ENCODE results near the gene PIGL.
A peak's percentile ranks its signal among the peaks of the same experiment; 100 is the strongest.
"Not testable (repeated sequence)": the region's sequence is repeated elsewhere in the genome, so short reads cannot be mapped to it uniquely, and the experiment has no call there.

The PIGL gene

GRCh38 chr17:16217002-16217635 lies at the start of gene PIGL:
TSS of gene PIGL (plus strand) at chr17:16217210. CDS start at chr17:16217227, 17 bp downstream.
- DNase-seq = peak; percentile 72

- no peak for DNase-seq
Measured at GRCh38 chr17:16171613-16172012, 45.4 kb upstream of the PIGL start.

GRCh38 chr17:16178836-16179235 lies 38.2 kb upstream of the PIGL start:
- DNase-seq = no peak

DNA sequence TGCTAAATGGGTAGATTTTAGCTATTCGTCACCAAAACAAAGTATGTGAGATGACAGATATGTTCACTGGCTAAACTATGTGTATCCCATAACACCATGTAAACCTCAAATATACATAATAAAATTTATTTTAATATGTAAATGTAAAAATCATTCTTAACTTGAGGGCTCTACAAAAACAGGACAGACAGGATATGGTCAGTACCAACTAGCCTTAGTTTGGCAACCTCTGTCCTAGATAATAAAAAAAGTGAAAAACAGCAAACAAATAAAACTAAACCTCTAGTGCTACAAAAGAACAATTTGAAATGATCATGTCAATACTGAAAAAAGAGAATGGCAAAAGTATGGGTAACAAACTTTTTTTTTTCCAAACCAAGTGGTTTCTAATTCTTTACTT lies 35.4 kb upstream of the PIGL start:
- DNase-seq = no peak

GRCh38 chr17:16187642-16188041 lies 29.4 kb upstream of the PIGL start:
- DNase-seq = no peak

GRCh38 chr17:16189791-16190348 lies 27.1 kb upstream of the PIGL start:
- no peak for DNase-seq

DNA sequence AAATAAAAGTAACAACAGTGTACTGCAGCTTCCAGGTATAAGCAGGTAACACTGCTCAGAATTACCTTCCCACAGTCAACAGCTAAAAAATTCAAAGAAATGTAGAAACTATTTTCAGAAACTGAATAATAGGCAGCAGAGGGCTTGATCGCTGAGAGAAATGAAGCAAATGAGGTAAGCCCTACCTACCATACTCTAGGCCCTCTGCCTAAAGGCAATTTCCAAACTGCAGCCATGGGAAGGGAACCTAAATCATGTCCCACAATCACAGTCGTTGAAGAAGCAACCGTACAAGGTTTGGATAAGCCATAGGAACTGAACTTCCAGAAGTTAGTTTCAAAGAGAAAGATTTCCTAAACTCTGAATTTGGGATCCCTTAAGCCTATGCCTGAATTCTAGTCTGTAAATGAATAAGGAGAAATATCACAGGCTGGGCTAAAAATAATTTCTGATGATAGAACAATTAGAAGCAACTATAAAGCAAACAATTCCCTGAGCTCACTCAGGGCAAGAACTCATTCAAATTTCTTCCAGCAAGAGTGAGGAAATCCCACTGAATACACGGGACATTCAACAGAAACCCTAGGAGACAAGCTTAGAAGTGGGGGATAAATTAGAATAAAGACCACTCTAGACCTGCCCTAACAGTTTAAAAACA lies 26.2 kb upstream of the PIGL start:
- no peak for DNase-seq

- no peak for DNase-seq
Measured at GRCh38 chr17:16191604-16192003, 25.4 kb upstream of the PIGL start.

DNA sequence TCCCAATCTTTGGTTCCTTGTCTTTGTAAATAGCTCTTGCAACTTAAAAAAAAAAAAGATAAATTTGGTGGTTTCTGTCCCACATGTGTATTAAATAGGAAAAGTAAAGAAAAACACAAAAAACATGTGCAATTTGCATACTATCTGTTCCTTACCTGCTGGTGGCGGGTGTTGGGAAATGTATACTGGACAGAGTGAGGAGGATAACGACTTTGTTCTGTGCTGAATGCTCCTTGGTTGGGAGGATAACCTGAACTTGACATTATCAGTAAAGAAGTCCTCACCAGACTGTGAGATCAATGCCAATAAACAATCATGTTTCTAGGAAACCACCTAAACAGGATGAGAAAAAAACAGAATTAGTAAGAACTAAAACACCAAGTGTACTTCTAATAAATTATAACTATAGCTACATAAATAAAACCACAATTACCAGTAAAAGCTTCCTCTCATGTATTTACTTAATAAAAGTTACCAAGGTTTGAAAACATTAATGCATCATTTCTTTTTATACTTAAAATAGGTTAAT lies 22.6 kb upstream of the PIGL start:
- DNase-seq = not testable (repeated sequence)

DNA sequence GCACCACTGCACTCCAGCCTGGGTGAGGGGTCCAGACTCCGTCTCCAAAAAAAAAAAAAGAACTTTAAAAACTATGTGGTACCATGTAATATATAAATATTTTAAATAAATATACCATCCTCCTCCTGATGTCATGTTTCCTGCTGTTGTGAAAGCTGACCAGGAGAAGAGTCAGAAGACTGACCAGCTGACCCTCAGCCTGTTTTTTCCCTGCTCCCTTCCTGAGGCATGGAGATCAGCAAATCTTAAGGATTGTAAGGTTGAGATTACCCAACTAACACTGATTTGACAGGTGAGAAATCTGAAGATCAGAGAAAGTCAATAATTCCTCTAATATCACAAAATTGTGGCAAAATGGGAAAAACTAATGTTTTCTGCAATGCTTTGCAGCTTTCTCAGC lies 19.7 kb upstream of the PIGL start:
- DNase-seq = no peak

DNA sequence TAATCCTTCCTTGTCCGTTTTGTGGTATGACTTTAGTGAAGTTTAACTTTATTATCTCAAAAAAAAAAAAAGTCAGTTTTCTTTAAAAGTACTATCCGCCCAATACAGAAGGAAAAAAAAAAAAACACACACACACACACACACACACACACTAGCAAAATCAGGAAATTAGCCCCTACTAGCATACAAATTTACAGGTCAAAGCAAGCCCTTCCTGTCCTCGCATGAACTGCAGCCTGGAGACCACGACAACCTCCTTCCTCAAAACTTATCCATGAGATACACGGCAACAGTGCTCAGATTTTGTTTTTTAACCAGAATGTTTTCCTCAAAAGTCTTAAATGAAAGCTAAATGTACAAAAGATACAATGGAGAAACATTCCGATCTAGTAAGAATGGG lies 17.9 kb upstream of the PIGL start:
- DNase-seq = no peak

DNA sequence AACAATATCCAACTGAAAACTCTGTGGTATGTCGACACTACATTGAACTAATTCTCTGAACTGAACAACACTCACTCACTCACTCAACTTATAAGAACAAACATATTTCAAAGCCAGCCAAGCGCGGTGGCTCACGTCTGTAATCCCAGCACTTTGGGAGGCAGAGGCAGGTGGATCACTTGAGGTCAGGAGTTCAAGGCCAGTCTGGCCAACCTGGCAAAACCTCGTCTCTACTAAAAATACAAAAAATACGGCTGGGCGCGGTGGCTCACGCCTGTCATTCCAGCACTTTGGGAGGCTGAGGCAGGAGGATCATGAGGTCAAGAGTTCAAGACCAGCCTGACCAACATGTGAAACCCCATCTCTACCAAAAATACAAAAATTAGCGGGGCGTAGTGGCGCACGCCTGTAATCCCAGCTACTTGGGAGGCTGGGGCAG lies 15.3 kb upstream of the PIGL start:
- DNase-seq = not testable (repeated sequence)

GRCh38 chr17:16202554-16203500 lies 14.2 kb upstream of the PIGL start:
- not testable (repeated sequence) for DNase-seq

- DNase-seq = not testable (repeated sequence)
Measured at GRCh38 chr17:16204763-16205162, 12.2 kb upstream of the PIGL start.

- no peak for DNase-seq
Measured at GRCh38 chr17:16211590-16211989, 5.4 kb upstream of the PIGL start.

- DNase-seq = no peak
Measured at GRCh38 chr17:16212793-16213192, 4.2 kb upstream of the PIGL start.

DNA sequence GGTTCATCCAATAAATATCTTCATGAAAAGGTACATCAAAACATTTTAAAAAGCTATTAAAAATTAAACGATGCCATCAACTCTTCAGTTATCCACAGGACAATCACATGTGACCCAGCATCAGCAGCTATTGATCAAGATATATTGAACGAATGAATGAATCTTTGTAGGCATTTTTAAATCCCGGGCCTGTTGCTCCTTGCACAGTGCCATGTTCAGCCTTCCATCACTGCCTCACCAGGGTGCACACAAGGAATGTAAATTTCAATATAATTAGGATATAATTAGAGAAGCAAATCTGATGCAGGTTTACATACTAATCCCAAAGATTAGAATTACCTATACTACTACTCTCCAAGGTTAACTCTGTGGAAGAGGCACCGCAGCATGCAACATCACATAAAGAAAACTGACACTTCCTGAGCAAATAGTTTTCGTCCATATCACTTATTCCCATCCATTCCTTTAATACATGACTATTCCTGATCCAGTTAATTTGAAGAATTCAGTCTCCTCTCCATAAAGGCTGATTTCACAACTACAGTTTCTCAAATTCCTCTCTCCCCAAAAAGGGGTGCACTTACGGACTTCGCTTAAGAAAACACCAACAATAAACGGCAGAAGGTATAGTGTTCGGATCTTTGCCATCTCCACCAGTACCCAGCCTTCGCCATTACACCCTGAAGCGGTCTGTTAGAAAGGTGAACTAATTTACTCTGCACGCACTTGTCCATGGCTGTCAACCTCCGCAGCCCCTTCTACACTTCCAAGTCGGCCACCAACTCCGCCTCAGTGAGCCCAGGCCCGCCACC lies 2.6 kb upstream of the PIGL start:
- DNase-seq = no peak

DNA sequence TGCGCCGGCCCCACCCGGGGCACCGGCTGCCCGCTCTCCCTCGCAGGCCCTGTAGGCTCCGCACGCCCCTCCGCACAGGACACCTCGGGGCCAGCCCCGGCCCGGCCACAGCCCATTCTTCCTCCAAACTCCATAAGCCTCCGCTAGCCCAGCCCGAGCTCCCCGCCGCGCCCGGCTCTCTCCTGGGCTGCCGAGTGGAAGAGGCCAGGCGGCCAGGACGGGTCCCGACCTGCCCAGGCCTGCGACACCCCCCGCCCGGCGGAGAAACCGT lies 2.1 kb upstream of the PIGL start:
- peak; percentile 65 for DNase-seq

DNA sequence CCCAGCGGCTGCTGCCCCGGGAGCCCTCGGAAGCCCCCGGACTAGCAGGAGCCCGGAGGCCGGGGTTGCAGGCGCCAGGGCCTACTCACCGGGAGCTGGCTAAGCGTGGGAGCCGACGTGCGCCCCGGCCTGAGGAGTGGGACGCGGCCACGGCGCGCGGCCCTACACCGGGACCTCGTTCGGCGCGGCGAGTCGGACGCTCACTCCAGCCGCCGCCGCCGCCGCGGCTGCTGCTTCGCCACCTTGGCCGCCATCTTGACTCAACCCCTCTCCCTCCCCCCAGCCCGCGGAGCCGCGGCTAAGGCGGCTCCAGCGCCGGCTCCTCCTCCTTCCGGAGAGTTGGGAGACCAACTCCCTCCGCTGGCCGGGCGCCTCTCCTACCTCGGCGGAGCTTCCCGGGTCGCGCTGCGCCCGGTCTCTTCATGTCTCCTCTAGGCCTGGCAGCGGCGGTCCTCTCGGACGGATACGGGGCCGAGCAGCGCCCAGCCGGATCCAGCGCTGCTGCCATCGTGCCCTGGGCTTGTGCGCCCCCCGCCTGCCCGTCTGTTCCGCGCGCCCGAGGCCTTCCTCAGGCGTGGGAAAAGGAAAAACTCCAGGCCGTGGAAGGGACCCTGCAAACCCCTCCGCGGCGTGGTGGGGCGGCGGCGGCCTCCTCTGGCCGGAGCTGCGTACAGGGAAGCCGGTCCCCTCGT lies 1.6 kb upstream of the PIGL start, which contains the start of gene NCOR1:
Gene NCOR1 (minus strand): TSS at position 262 of the 692 bp plus-strand sequence. CDS start 20,965 bp downstream, outside the sequence.
- DNase-seq = peak; percentile 85

DNA sequence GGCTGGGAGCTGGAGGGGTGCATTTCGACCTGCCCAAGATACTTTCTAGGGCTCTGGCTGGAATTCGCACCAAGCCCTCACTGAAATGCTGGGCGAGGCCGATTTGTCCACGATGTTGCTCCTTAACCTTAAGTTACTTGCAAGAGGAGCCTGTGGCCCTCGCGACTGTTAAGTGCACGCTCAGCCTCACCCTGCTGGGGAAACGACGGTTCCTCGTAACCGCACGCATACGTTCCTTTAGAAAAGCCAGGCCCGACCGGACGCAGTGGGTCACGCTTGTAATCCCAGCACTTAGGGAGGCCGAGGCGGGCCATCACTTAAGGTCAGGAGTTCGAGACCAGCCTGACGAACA lies 1.1 kb upstream of the PIGL start:
- DNase-seq = no peak

DNA sequence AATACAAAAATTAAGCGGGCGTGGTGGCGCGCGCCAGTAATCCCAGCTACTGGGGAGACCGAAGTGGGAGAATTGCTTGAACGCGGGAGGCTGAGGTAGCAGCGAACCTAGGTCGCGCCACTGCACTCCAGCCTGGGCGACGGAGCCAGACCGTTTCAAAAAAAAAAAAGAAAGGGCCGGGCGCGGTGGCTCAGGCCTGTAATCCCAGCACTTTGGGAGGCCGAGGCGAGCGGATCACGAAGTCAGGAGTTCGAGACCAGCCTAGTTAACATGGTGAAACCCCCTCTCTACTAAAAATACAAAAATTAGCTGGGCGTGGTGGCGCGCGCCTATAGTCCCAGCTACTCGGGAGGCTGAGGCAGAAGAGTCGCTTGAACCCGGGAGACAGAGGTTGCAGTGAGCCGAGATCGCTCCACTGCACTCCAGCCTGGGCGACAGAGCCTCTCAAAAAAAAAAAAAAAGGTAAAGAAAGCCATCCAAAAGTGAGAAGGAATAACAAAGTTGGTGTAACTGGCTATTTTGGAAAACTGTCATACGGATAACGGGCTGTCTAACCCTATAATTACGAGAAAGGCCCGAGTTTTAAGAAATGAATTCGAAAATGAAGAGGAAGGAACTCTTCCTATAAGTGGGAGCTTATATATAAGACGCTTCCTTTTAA lies 539 bp upstream of the PIGL start:
- not testable (repeated sequence) for DNase-seq
